ENCODE data around the gene FAM120A. TPM values are rescaled to one million over a fixed set of nuclear protein-coding genes. Genes with fewer than 3 reads are reported as not detected.

Gene FAM120A
- total RNA-seq, 1 donor from 2014 or later, result 57.7 TPM

DNA sequence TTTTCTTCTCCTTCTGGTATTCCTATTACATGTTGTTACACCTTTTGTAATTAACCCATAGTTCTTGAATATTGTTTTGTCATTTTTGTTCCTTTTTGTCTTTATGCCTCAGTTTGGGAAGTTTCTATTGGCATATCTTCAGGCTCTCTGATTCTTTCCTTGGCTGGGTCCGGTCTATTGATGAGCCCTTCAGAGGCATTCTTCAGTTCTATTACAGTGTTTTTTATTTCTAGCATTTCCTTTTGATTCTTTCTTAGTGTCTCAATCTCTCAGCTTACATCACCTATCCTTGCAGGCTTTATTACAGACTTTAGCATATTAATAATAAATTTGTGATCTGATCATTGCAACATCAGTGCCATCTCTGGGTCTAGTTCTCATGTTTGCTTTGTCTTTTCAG, 158.7 kb downstream of the FAM120A start:
- no peak for FAIRE-seq
- Histone ChIP-seq H3K9me3 (ENCODE audit: insufficient read depth, low read depth, low read length) (no peaks in the 10 kb centered on the region), H3K4me1 (ENCODE audit: insufficient read depth, low read length) (no peaks in the 10 kb centered on the region), H3K79me2 (ENCODE audit: insufficient read depth, low read length) (peaks cover 77% of the 10 kb centered on the region), H3K27me3 (ENCODE audit: insufficient read depth, low read length) (no peaks in the 10 kb centered on the region), H3K4me3 (ENCODE audit: insufficient read depth, low read depth, low read length) (no peak overlapping the region), H3K36me3 (ENCODE audit: insufficient read depth, low read length) (no peaks in the 10 kb centered on the region), H4K20me1 (ENCODE audit: insufficient read depth, low read length) (peaks cover 70% of the 10 kb centered on the region), H2AFZ (ENCODE audit: low read depth, low read length) (no peak overlapping the region), H3K27ac (ENCODE audit: low read depth, low read length) (no peak overlapping the region), H3K9ac (ENCODE audit: low read length) (no peak overlapping the region), H3K4me2 (ENCODE audit: low read length) (no peak overlapping the region)
- DNase-seq (ENCODE audit: low read depth), result no peak
- no peak overlapping the region for H3K4me3 Mint-ChIP-seq (ENCODE audit: unreplicated experiment)
- H3K36me3 Mint-ChIP-seq (ENCODE audit: low read depth, unreplicated experiment), result peaks cover 2% of the 10 kb centered on the region
- H3K4me1 Mint-ChIP-seq (ENCODE audit: low read depth, unreplicated experiment), result no peaks in the 10 kb centered on the region
- TF ChIP-seq EZH2 (IDR thresholded peaks at IDR 0.05; ENCODE audit: insufficient read depth, low read length), result no peak
- TF ChIP-seq, protein P1, sequence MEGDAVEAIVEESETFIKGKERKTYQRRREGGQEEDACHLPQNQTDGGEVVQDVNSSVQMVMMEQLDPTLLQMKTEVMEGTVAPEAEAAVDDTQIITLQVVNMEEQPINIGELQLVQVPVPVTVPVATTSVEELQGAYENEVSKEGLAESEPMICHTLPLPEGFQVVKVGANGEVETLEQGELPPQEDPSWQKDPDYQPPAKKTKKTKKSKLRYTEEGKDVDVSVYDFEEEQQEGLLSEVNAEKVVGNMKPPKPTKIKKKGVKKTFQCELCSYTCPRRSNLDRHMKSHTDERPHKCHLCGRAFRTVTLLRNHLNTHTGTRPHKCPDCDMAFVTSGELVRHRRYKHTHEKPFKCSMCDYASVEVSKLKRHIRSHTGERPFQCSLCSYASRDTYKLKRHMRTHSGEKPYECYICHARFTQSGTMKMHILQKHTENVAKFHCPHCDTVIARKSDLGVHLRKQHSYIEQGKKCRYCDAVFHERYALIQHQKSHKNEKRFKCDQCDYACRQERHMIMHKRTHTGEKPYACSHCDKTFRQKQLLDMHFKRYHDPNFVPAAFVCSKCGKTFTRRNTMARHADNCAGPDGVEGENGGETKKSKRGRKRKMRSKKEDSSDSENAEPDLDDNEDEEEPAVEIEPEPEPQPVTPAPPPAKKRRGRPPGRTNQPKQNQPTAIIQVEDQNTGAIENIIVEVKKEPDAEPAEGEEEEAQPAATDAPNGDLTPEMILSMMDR (IDR thresholded peaks at IDR 0.05; ENCODE audit: insufficient read depth, low read depth, low read length), result no peak
- H3K27me3 Mint-ChIP-seq (ENCODE audit: low read depth, unreplicated experiment), result no peaks in the 10 kb centered on the region
- H3K9me3 Mint-ChIP-seq (ENCODE audit: unreplicated experiment), result peaks cover 5% of the 10 kb centered on the region
- no peak overlapping the region for H3K27ac Mint-ChIP-seq (ENCODE audit: unreplicated experiment)

- Mint-ChIP-seq H3K9me3 (ENCODE audit: unreplicated experiment) (peaks cover 5% of the 10 kb centered on the region), H3K4me3 (ENCODE audit: unreplicated experiment) (no peak overlapping the region), H3K27ac (ENCODE audit: unreplicated experiment) (no peak overlapping the region), H3K4me1 (ENCODE audit: low read depth, unreplicated experiment) (peaks cover 2% of the 10 kb centered on the region), H3K36me3 (ENCODE audit: low read depth, unreplicated experiment) (peaks cover 2% of the 10 kb centered on the region), H3K27me3 (ENCODE audit: low read depth, unreplicated experiment) (no peaks in the 10 kb centered on the region)
- no peak overlapping the region for H3K4me3 ChIP-seq (ENCODE audit: insufficient read depth, low read depth, low read length)
- no peak for DNase-seq (ENCODE audit: low read depth)
- peaks cover 76% of the 10 kb centered on the region for H4K20me1 ChIP-seq (ENCODE audit: insufficient read depth, low read length)
- FAIRE-seq, result no peak
- peaks cover 76% of the 10 kb centered on the region for H3K79me2 ChIP-seq (ENCODE audit: insufficient read depth, low read length)
- TF ChIP-seq, protein P1 (IDR thresholded peaks at IDR 0.05; ENCODE audit: insufficient read depth, low read depth, low read length), result no peak
- H3K4me2 ChIP-seq (ENCODE audit: low read length), result no peak overlapping the region
- H3K27me3 ChIP-seq (ENCODE audit: insufficient read depth, low read length), result no peaks in the 10 kb centered on the region
- no peaks in the 10 kb centered on the region for H3K4me1 ChIP-seq (ENCODE audit: insufficient read depth, low read length)
- no peak overlapping the region for H2AFZ ChIP-seq (ENCODE audit: low read depth, low read length)
- no peak overlapping the region for H3K27ac ChIP-seq (ENCODE audit: low read depth, low read length)
- no peak overlapping the region for H3K9ac ChIP-seq (ENCODE audit: low read length)
- no peaks in the 10 kb centered on the region for H3K9me3 ChIP-seq (ENCODE audit: insufficient read depth, low read depth, low read length)
- H3K36me3 ChIP-seq (ENCODE audit: insufficient read depth, low read length), result no peaks in the 10 kb centered on the region
These were observed 160.7 kb downstream of the FAM120A start for GRCh38 chr9:93612052-93612795.

DNA sequence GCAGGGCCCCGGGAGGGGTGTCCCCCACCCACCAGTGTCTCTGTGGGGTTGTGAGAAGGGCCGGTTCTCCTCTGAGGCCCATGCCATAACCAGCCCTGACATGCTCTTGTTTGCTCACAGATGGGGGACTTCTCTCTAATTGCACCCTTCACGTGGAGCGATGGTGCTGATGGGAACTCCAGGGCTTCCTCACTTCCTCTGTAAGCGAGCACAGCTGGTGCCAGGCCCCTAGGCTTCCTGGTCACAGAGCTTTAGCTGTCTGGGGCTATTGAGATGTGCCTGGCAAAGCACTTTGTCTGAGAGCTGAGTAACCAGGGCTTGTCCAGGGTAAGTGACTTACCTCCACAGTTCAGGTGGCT, 161.3 kb downstream of the FAM120A start:
- H3K79me2 ChIP-seq (ENCODE audit: insufficient read depth, low read length), result peaks cover 75% of the 10 kb centered on the region
- H3K4me1 Mint-ChIP-seq (ENCODE audit: low read depth, unreplicated experiment), result peaks cover 2% of the 10 kb centered on the region

More for the DNA sequence above, 161.3 kb downstream of the FAM120A start:
- Histone ChIP-seq H3K4me2 (ENCODE audit: low read length) (no peak overlapping the region), H3K4me3 (ENCODE audit: insufficient read depth, low read depth, low read length) (no peak overlapping the region), H3K4me1 (ENCODE audit: insufficient read depth, low read length) (no peaks in the 10 kb centered on the region), H3K9ac (ENCODE audit: low read length) (no peak overlapping the region), H2AFZ (ENCODE audit: low read depth, low read length) (no peak overlapping the region), H3K9me3 (ENCODE audit: insufficient read depth, low read depth, low read length) (no peaks in the 10 kb centered on the region), H3K36me3 (ENCODE audit: insufficient read depth, low read length) (no peaks in the 10 kb centered on the region), H4K20me1 (ENCODE audit: insufficient read depth, low read length) (peaks cover 79% of the 10 kb centered on the region), H3K27me3 (ENCODE audit: insufficient read depth, low read length) (no peaks in the 10 kb centered on the region), H3K27ac (ENCODE audit: low read depth, low read length) (no peak overlapping the region)
- Mint-ChIP-seq H3K4me3 (ENCODE audit: unreplicated experiment) (no peak overlapping the region), H3K36me3 (ENCODE audit: low read depth, unreplicated experiment) (peaks cover 2% of the 10 kb centered on the region), H3K27ac (ENCODE audit: unreplicated experiment) (no peak overlapping the region), H3K9me3 (ENCODE audit: unreplicated experiment) (peaks cover 5% of the 10 kb centered on the region), H3K27me3 (ENCODE audit: low read depth, unreplicated experiment) (no peaks in the 10 kb centered on the region)
- TF ChIP-seq, protein P1 (IDR thresholded peaks at IDR 0.05; ENCODE audit: insufficient read depth, low read depth, low read length), result no peak
- no peak for TF ChIP-seq EZH2 (IDR thresholded peaks at IDR 0.05; ENCODE audit: insufficient read depth, low read length)
- FAIRE-seq (no peak), DNase-seq (ENCODE audit: low read depth) (no peak)
